CD14-positive monocyte (primary cell): Measurements from ENCODE around the gene MYO5B. TPM values are rescaled to one million over a fixed set of nuclear protein-coding genes. Genes with fewer than 3 reads are reported as not detected.
"Not testable (repeated sequence)": the region's sequence is repeated elsewhere in the genome, so short reads cannot be mapped to it uniquely, and the experiment has no call there.

Source experiments
- DNase-seq, 3 donors: peaks; one replicate each; pipeline ENCODE4 v3.0.0-alpha.2; 2011 to 2022
- H2AFZ ChIP-seq: 2 replicates; pipeline ENCODE4 v1.6.0; 2012; ENCODE audit warnings: mild to moderate bottlenecking, low read depth, low read length, inconsistent platforms; ENCODE audit not compliant: insufficient read depth, poor library complexity, severe bottlenecking
- H3K27ac ChIP-seq, 2 donors: 1 replicate in 1 of 2; 2 replicates in 1 of 2; pipeline ENCODE4 v1.5.1; 2012 to 2013; ENCODE audit warnings: low read length in 2 of 2, control low read depth in 1 of 2, inconsistent platforms in 1 of 2, low read depth in 1 of 2, mild to moderate bottlenecking in 1 of 2
- H3K27me3 ChIP-seq, 2 donors: one replicate each; pipeline versions ENCODE4 v1.6.0 to v1.6.1; 2011 to 2013; ENCODE audit warnings: low read length in 2 of 2; ENCODE audit not compliant: control insufficient read depth in 2 of 2, insufficient read depth in 2 of 2
- H3K36me3 ChIP-seq, 2 donors: replicated peaks in 1 of 2; 1 replicate in 1 of 2; 2 replicates in 1 of 2; pipeline versions ENCODE4 v1.5.1 to v1.6.1; 2012 to 2013; ENCODE audit warnings: low read length in 2 of 2, control low read depth in 1 of 2, inconsistent platforms in 1 of 2, mild to moderate bottlenecking in 1 of 2; ENCODE audit not compliant: insufficient read depth in 2 of 2, control insufficient read depth in 1 of 2
- H3K4me1 ChIP-seq, 2 donors: 1 replicate in 1 of 2; 2 replicates in 1 of 2; pipeline versions ENCODE4 v1.5.1 to v1.6.1; 2012 to 2013; ENCODE audit warnings: low read length in 2 of 2, control low read depth in 1 of 2, inconsistent platforms in 1 of 2, mild to moderate bottlenecking in 1 of 2, moderate library complexity in 1 of 2; ENCODE audit not compliant: insufficient read depth in 2 of 2, control insufficient read depth in 1 of 2
- H3K4me2 ChIP-seq: replicated peaks from 2 replicates; pipeline ENCODE3; 2012; ENCODE audit warnings: low read length, moderate library complexity, mild to moderate bottlenecking; ENCODE audit not compliant: poor library complexity, severe bottlenecking; ENCODE audit errors: extremely low read depth
- H3K4me3 ChIP-seq, 3 experiments: fragments of 200-600 bp in 1 of 3; sonication (generic) in 1 of 3; replicated peaks in 1 of 3; 1 replicate in 2 of 3; 2 replicates in 1 of 3; pipeline ENCODE4 v1.5.1; 2011 to 2013; ENCODE audit warnings: low read length in 3 of 3, mild to moderate bottlenecking in 3 of 3, control low read depth in 2 of 3, low read depth in 2 of 3, inconsistent platforms in 1 of 3, moderate library complexity in 1 of 3
- H3K79me2 ChIP-seq: 2 replicates; pipeline ENCODE4 v1.6.0; 2012; ENCODE audit warnings: mild to moderate bottlenecking, control low read depth, inconsistent platforms, low read length, moderate library complexity; ENCODE audit not compliant: insufficient read depth
- H3K9ac ChIP-seq: 2 replicates; pipeline ENCODE4 v1.6.0; 2017; ENCODE audit warnings: low read length, mild to moderate bottlenecking; ENCODE audit not compliant: insufficient read depth, poor library complexity, severe bottlenecking
- H3K9me3 ChIP-seq, 2 donors: replicated peaks in 1 of 2; 1 replicate in 1 of 2; 2 replicates in 1 of 2; pipeline versions ENCODE4 v1.5.1 to v1.6.1; 2012 to 2013; ENCODE audit warnings: low read length in 2 of 2, control low read depth in 1 of 2; ENCODE audit not compliant: control insufficient read depth in 1 of 2, insufficient read depth in 1 of 2
- H4K20me1 ChIP-seq: 2 replicates; pipeline ENCODE4 v1.6.0; 2012; ENCODE audit warnings: mild to moderate bottlenecking, low read length, control low read depth, moderate library complexity; ENCODE audit not compliant: insufficient read depth
- H3K27ac Mint-ChIP-seq, 7 donors: one replicate each; pipeline ENCODE4 v1.8.0; 2020; ENCODE audit warnings: mild to moderate bottlenecking in 7 of 7, mixed read lengths in 7 of 7, moderate library complexity in 6 of 7, inconsistent platforms in 2 of 7
- H3K27me3 Mint-ChIP-seq, 3 donors: one replicate each; pipeline ENCODE4 v1.8.0; 2021 to 2022; ENCODE audit warnings: low read depth in 3 of 3, mild to moderate bottlenecking in 3 of 3, mixed read lengths in 3 of 3, moderate library complexity in 3 of 3, inconsistent platforms in 1 of 3
- H3K36me3 Mint-ChIP-seq, 2 donors: one replicate each; pipeline ENCODE4 v1.8.0; 2020; ENCODE audit warnings: mixed read lengths in 2 of 2, inconsistent platforms in 1 of 2, mild to moderate bottlenecking in 1 of 2
- H3K4me1 Mint-ChIP-seq: one replicate; pipeline ENCODE4 v1.8.0; 2020; ENCODE audit warnings: mild to moderate bottlenecking, mixed read lengths
- H3K4me3 Mint-ChIP-seq, 2 donors: one replicate each; pipeline ENCODE4 v1.8.0; 2020; ENCODE audit warnings: mild to moderate bottlenecking in 2 of 2, mixed read lengths in 2 of 2, moderate library complexity in 1 of 2
- H3K9me3 Mint-ChIP-seq, 7 donors: one replicate each; pipeline ENCODE4 v1.8.0; 2020 to 2022; ENCODE audit warnings: mixed read lengths in 7 of 7, mild to moderate bottlenecking in 6 of 7, moderate library complexity in 6 of 7, inconsistent platforms in 2 of 7
- CTCF ChIP-seq: fragments of 200-600 bp; IDR thresholded peaks from one replicate; pipeline ENCODE4 v1.8.0; 2022; ENCODE audit warnings: antibody characterized with exemption, mild to moderate bottlenecking
- WGBS: methylation state at CpG from one replicate; pipeline ENCODE4 v1.1.5; 2013; ENCODE audit warnings: missing lambda C conversion rate; ENCODE audit not compliant: insufficient coverage; 5-methylcytosine and 5-hydroxymethylcytosine counted together
- intact Hi-C, 2 donors: fragments of 100-400 bp; cut with micrococcal nuclease; formaldehyde crosslinking; loops; one replicate each; pipeline versions ENCODE4 v1.15.0 to v1.15.1; 2023
- polyA plus RNA-seq, 3 donors: library from polyadenylated mRNA; depleted of rRNA in 1 of 3; unstranded in 2 of 3; stranded (reverse) in 1 of 3; fragments of 300-500 nt in 2 of 3; fragments of >200 nt in 1 of 3; fragmentation: Illumina TruSeq in 2 of 3; gene quantifications; 1 replicate in 2 of 3; 2 replicates in 1 of 3; pipeline ENCODE4 v1.2.3, GENCODE V29; 2012 to 2021

Gene MYO5B
- polyA plus RNA-seq, 3 donors, result 0.04 TPM; not detected in 2

DNA sequence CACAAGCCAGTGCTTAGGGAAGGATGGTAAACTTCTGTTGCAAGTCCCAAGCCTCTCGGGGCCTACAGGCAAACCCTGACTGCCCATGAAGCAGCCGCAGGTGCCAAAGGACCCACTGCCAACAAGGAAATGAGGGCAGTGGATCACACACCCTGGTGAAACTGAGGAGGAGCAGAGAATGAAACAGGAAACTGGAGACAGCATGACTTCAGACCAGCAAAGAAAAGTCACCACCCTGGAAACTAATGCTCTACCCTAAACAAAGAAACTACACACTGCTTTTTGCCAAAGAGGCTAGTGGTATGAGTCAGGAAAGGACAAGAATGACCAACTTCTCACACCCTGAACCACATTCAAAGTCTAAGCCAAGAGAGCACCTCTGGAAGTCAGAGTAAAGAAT is 97.2 kb downstream of the MYO5B start:
- Histone ChIP-seq H2AFZ (no peak overlapping the region), H3K9ac (no peak overlapping the region), H3K4me1 (no peaks in the 10 kb centered on the region), H3K4me2 (no peak overlapping the region), H3K4me3 (no peak overlapping the region), H4K20me1 (no peaks in the 10 kb centered on the region), H3K36me3 (no peaks in the 10 kb centered on the region), H3K9me3 (no peaks in the 10 kb centered on the region), H3K79me2 (no peaks in the 10 kb centered on the region), H3K27ac (no peak overlapping the region), H3K27me3 (no peaks in the 10 kb centered on the region)
- Mint-ChIP-seq H3K27me3 (peaks cover 0 to 3% (median 1%) of the 10 kb centered on the region in 3 donors), H3K9me3 (peaks cover 0 to 9% (median 0%) of the 10 kb centered on the region in 7 donors), H3K4me1 (no peaks in the 10 kb centered on the region), H3K4me3 (no peak overlapping the region), H3K27ac (no peak overlapping the region), H3K36me3 (no peaks in the 10 kb centered on the region)
- DNase-seq, result no peak
- TF ChIP-seq CTCF, result no peak
- 83% methylated on average over 2 of the region's 2 CpGs for WGBS
- intact Hi-C loops, result no loop called here

GRCh38 chr18:50096766-50097435 is 98.0 kb downstream of the MYO5B start:
- intact Hi-C loops, result no loop called here
- no peak overlapping the region for H3K27ac Mint-ChIP-seq
- Histone ChIP-seq H3K4me2 (no peak overlapping the region), H3K4me1 (no peaks in the 10 kb centered on the region), H4K20me1 (no peaks in the 10 kb centered on the region), H3K4me3 (no peak overlapping the region), H3K27ac (no peak overlapping the region), H3K9me3 (no peaks in the 10 kb centered on the region), H2AFZ (no peak overlapping the region), H3K9ac (no peak overlapping the region), H3K79me2 (no peaks in the 10 kb centered on the region), H3K36me3 (no peaks in the 10 kb centered on the region), H3K27me3 (no peaks in the 10 kb centered on the region)
- TF ChIP-seq CTCF, result no peak
- H3K9me3 Mint-ChIP-seq, result peaks cover 0 to 7% (median 0%) of the 10 kb centered on the region in 7 donors
- H3K36me3 Mint-ChIP-seq, result no peaks in the 10 kb centered on the region
- WGBS, result 94% methylated on average over 2 of the region's 3 CpGs
- no peak for DNase-seq
- H3K4me1 Mint-ChIP-seq, result no peaks in the 10 kb centered on the region
- no peak overlapping the region for H3K4me3 Mint-ChIP-seq
- H3K27me3 Mint-ChIP-seq, result peaks cover 0 to 3% (median 1%) of the 10 kb centered on the region in 3 donors

- H3K4me3 Mint-ChIP-seq, H3K9me3 ChIP-seq, H3K9ac ChIP-seq, H3K4me2 ChIP-seq, H2AFZ ChIP-seq, H4K20me1 ChIP-seq, H3K27me3 Mint-ChIP-seq, H3K27ac Mint-ChIP-seq, H3K36me3 Mint-ChIP-seq, H3K4me3 ChIP-seq, H3K79me2 ChIP-seq, H3K27me3 ChIP-seq, H3K27ac ChIP-seq, intact Hi-C loops, H3K4me1 Mint-ChIP-seq, H3K36me3 ChIP-seq, DNase-seq, H3K4me1 ChIP-seq: not testable (repeated sequence)
- no CpG with 5 or more reads among the region's 5 CpGs for WGBS
- peaks cover 0 to 13% (median 0%) of the 10 kb centered on the region in 7 donors for H3K9me3 Mint-ChIP-seq
These were observed 100.2 kb downstream of the MYO5B start for GRCh38 chr18:50094786-50095185.
